ENCODE data around the gene TIMP4. TPM values are rescaled to one million over a fixed set of nuclear protein-coding genes. Genes with fewer than 3 reads are reported as not detected.

Gene TIMP4
- total RNA-seq, 2 experiments from 2014 or later, result not detected

DNA sequence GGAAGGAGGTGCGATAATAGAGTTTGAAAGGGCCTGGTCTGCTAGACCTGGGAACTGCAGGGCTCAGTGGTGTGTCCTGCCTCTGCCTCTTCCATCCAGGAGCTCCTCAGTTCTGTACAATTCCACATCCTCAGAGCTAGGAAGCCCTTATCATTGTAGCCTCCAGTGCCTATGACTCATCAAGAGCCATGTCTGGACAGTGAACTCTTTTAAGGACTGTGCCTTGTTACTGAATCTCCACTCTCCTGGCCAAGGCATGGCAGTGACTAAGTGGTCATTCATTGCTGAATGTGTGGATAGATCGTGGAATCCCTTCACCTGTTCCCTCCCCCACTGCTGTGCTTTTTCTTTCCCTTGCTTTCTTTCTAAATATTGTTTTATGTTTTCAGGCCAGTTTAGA, 2.9 kb downstream of the TIMP4 start:
- Mint-ChIP-seq H3K9me3 (no peaks in the 10 kb centered on the region), H3K27me3 (peaks cover 4% of the 10 kb centered on the region), H3K4me3 (no peak overlapping the region), H3K36me3 (ENCODE audit: low read depth) (no peaks in the 10 kb centered on the region), H3K27ac (no peak overlapping the region), H3K4me1 (no peaks in the 10 kb centered on the region)
- CTCF ChIA-PET, result interaction anchor here (0.9 kb wide), 1 partner anchor 21 kb away, joined by 4 read pairs; no protein-coding TSS in a partner anchor
- no peak for DNase-seq
- POLR2A ChIA-PET, result no interaction called here

DNA sequence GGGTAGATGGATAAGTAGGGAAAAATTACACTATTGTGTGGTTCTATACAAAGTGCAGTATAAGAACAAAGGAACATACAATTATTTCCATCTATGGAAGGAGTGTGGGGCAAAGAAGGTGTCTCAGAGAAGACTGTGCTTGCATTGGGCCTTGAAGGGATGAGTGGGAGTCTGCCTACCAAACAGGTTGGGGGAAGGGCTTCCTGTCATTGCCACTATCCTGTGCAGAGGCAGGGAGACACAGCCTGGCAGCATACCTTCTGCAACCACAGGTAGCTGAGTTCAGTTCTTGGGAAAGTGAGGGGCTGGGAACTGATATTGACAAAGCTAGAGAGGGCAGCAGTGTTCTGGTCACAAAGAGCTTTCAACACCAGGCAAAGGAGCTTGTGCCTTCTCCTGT, 3.4 kb downstream of the TIMP4 start:
- no peaks in the 10 kb centered on the region for H3K4me1 Mint-ChIP-seq
- peaks cover 4% of the 10 kb centered on the region for H3K27me3 Mint-ChIP-seq
- no peak for DNase-seq
- CTCF ChIA-PET, result interaction anchor here (0.9 kb wide), 1 partner anchor 20 kb away, joined by 4 read pairs; no protein-coding TSS in a partner anchor
- no peak overlapping the region for H3K27ac Mint-ChIP-seq
- no peaks in the 10 kb centered on the region for H3K36me3 Mint-ChIP-seq (ENCODE audit: low read depth)
- POLR2A ChIA-PET, result no interaction called here
- H3K4me3 Mint-ChIP-seq, result no peak overlapping the region
- H3K9me3 Mint-ChIP-seq, result no peaks in the 10 kb centered on the region

DNA sequence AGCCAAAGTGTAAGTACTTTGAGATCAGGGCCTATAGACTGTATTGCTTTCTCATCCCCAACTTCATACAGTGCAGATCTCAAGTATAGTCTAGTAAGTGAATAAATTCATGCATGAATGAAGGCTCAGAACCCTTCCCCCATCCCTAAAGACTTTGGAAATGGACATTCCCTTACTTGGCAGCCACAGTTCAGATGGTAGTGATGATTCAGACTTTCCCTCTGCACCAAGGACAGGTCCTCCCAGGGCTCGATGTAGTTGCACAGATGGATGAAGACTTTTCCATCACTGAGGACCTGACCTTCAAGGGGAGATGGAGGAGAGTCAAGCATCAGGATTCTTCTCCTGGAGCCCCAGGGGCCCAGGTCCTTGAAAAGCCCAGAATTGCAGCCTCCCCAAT, 4.6 kb downstream of the TIMP4 start:
- Mint-ChIP-seq H3K36me3 (ENCODE audit: low read depth) (no peaks in the 10 kb centered on the region), H3K9me3 (no peaks in the 10 kb centered on the region), H3K27me3 (peaks cover 4% of the 10 kb centered on the region), H3K27ac (no peak overlapping the region), H3K4me1 (no peaks in the 10 kb centered on the region), H3K4me3 (no peak overlapping the region)
- DNase-seq, result no peak
- ChIA-PET CTCF (interaction anchor here (0.7 kb wide), 1 partner anchor 25 kb away, joined by 3 read pairs; no protein-coding TSS in a partner anchor), POLR2A (no interaction called here)

DNA sequence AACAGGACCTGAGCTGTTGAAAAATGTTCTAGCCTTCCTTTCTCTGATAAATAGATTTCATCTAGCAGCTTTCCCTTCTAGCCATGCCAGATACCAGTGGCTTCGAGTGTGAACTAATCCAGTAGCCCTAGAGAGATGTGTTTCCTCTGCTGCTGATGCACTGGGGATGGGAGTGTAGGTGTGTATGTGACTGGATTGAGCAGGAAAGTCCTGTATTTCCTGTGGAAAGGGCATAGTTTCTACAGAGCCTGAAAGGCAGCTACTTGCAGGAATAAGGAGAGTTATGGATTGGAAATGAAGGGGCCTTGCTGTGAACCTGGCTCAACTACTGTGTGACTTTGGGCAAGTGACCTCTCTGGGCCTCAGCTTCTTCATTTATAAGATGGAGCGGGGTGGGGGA, 8.6 kb downstream of the TIMP4 start:
- no peak overlapping the region for H3K4me3 Mint-ChIP-seq
- ChIA-PET CTCF (interaction anchor here (1.0 to 1.4 kb wide), 4 partner anchors 15 to 330 kb away, joined by 3 read pairs; no protein-coding TSS in a partner anchor), POLR2A (interaction anchor here (0.6 kb wide), 1 partner anchor 195 kb away, joined by 3 read pairs; no protein-coding TSS in a partner anchor)
- H3K9me3 Mint-ChIP-seq, result no peaks in the 10 kb centered on the region
- no peaks in the 10 kb centered on the region for H3K4me1 Mint-ChIP-seq
- DNase-seq, result no peak
- no peaks in the 10 kb centered on the region for H3K36me3 Mint-ChIP-seq (ENCODE audit: low read depth)
- no peak overlapping the region for H3K27ac Mint-ChIP-seq
- peaks cover 3% of the 10 kb centered on the region for H3K27me3 Mint-ChIP-seq

DNA sequence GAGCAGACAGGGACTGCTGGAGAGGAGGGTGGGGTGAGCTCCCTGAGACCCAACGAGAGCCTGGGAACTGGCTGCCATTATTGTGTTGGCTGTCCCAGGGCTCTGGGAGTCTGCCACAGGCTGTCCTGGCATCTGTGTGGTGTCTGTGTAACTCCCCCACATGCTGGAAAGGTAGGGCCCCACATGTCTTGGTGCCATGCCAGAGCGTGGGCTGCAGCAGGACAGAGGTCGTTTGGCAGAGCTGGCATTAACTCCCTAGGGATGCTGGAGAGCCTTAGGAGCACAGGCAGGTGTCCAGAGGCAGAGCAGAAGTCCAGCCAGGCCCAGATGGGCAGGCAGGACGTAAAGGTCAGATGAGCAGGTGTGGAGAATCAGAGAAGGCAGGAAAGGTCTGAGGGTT, 9.7 kb downstream of the TIMP4 start:
- no peak for DNase-seq
- Mint-ChIP-seq H3K36me3 (ENCODE audit: low read depth) (no peaks in the 10 kb centered on the region), H3K4me3 (no peak overlapping the region), H3K27ac (no peak overlapping the region), H3K27me3 (peaks cover 3% of the 10 kb centered on the region), H3K9me3 (no peaks in the 10 kb centered on the region), H3K4me1 (no peaks in the 10 kb centered on the region)
- ChIA-PET CTCF (interaction anchor here (1.1 to 1.4 kb wide), 2 partner anchors 86 to 331 kb away, joined by 3 read pairs; no protein-coding TSS in a partner anchor), POLR2A (no interaction called here)

DNA sequence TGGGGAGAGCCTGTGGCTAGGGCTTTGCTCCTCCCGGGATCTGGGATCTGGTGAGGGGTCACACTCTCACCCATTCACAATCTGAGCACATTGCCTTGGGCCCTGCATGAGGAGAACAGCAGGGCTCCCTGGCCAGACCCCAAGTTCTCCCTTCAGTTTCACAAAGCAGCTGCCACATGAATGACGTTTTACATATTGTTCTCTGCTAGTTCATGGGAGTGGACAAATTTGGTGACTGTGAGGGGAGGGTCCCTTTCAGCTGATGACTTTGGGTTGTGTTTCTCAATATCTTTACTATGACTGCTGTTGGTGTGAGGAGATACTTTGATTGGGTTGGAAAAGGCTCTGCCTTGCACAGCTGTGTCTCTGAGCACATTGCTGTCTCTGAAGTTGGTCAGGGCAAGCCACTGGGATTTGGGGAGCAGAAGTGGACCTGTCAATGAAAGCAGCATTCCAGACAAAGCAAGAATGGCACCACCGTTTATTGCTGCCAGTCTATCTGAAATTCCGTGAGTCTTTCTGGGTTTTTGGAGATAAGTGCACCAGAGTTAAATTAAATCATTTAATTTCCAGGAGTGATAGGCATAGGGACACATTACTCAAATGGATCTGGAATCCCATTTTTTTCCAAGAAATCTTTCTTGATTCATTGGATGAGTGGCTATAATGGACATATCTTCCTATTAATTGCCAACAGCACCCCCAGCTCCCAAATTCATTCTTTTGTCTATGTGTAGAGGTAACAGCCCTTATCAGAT, 10.3 kb downstream of the TIMP4 start:
- Mint-ChIP-seq H3K9me3 (no peaks in the 10 kb centered on the region), H3K27ac (no peak overlapping the region), H3K4me3 (no peak overlapping the region), H3K4me1 (no peaks in the 10 kb centered on the region), H3K27me3 (no peaks in the 10 kb centered on the region), H3K36me3 (ENCODE audit: low read depth) (no peaks in the 10 kb centered on the region)
- ChIA-PET CTCF (no interaction called here), POLR2A (no interaction called here)
- DNase-seq, result no peak

DNA sequence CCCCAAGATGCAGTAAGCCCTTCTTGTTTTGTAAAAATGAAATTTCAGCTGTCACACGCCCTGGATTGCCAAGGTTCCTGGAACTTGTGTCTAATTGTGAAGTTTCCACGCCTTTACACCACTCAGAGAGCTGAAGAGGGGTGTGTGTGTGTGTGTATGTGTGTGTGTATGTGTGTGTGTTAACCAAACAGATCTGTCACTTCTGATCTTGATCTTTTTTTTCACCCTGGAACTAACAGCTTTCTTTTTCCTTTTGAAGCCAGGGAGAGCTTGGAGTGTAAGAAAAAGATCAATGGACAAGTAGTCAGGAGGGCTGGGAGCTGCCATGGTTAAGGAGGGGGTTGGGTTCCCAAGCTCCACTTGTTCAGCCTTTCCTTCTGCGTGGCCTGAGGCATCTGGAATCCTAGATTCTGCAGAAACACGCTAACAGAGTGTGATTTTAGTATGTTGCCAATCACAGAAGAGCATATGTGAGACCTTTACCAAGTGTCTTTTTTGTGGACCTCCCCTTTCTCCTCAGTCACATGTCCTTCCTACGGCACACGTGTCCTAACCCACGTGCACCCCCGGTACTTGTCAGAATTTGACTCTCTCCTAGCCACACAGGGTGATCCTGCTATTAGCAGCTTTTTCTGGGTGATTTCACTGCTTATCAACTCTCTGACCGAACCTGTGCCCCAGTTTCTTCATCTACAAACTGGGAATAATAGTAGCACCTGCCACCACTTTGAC, 11.5 kb downstream of the TIMP4 start:
- Mint-ChIP-seq H3K4me1 (no peaks in the 10 kb centered on the region), H3K27me3 (no peaks in the 10 kb centered on the region), H3K27ac (no peak overlapping the region), H3K9me3 (no peaks in the 10 kb centered on the region), H3K36me3 (ENCODE audit: low read depth) (no peaks in the 10 kb centered on the region), H3K4me3 (no peak overlapping the region)
- ChIA-PET POLR2A (no interaction called here), CTCF (interaction anchor here (1.1 kb wide), 1 partner anchor 29 kb away, joined by 3 read pairs; no protein-coding TSS in a partner anchor)
- no peak for DNase-seq

DNA sequence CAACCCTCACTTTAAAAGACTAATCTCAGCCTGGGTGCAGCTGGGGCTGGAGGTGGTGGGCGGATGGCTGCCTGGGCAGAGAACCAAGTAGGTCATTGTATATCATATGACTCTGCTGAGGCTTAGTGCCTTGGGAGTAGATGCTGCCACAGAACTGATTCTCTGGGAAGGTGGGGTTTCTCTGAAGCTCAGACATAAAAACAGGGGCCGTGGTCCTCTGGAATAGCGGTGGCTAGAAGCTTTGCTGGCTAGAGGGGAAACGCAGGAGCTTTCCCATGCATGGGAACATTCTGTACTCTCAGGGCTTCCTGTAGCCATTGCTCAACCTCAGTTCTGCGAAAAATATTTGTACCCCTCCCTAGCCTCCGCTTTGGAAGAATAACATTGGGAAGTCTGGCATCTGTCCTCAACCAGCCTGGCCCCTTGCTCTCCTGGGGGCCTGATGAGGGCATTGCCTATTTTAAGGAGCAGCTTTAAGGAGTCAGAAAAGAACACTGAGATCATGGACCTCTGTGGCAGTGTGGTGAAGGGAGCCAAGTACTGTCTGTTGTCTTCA, 14.7 kb downstream of the TIMP4 start:
- POLR2A ChIA-PET, result no interaction called here
- Mint-ChIP-seq H3K27me3 (no peaks in the 10 kb centered on the region), H3K36me3 (ENCODE audit: low read depth) (no peaks in the 10 kb centered on the region), H3K4me1 (no peaks in the 10 kb centered on the region), H3K9me3 (no peaks in the 10 kb centered on the region), H3K27ac (no peak overlapping the region), H3K4me3 (no peak overlapping the region)
- no peak for DNase-seq
- CTCF ChIA-PET, result interaction anchor here (0.9 to 1.1 kb wide), 2 partner anchors 9 to 65 kb away, joined by 3 read pairs; no protein-coding TSS in a partner anchor

DNA sequence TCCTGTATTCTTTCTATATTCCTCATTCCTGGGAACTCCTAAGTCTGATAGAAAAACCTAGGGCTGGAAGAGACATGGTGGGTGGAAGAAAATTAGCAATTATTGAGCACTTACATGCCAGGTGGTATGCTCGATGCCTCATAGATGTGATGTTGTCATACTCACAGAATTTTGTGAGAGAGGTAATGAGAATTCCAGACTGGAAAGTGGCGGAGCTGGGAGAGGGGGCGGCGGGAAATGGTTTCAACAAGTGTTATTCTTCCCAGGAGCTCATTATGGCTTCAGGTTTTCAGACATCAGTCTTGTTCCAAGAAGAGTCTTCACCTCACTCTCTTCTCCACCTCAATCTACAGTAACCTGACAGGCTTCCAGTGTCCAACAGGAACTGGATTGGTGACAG, 16.2 kb downstream of the TIMP4 start:
- ChIA-PET CTCF (interaction anchor here (0.7 to 1.2 kb wide), 6 partner anchors 15 to 337 kb away, joined by 3 read pairs; no protein-coding TSS in a partner anchor), POLR2A (no interaction called here)
- Mint-ChIP-seq H3K4me3 (no peak overlapping the region), H3K9me3 (no peaks in the 10 kb centered on the region), H3K4me1 (peaks cover 1% of the 10 kb centered on the region), H3K36me3 (ENCODE audit: low read depth) (no peaks in the 10 kb centered on the region), H3K27me3 (no peaks in the 10 kb centered on the region), H3K27ac (no peak overlapping the region)
- no peak for DNase-seq

DNA sequence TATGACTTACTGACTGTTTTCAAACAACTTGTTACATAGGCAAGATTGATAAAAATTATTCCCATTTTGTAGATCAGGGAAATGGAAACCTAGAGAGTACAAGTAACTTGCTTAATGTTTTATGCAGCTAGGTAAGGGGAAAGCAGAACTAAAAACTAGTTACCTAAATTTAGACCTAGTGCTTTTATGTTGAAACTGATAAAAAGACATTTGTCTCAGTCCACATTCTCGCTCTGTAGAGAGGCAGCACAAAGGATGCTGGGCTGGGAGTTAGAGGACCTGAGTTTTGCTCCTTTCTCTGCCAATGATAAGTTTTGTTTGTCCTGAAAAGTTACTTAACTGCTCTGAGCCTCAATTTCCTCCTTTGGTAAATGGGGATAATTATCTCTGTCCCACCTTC, 17.4 kb downstream of the TIMP4 start:
- ChIA-PET POLR2A (no interaction called here), CTCF (interaction anchor here (1.1 kb wide), 1 partner anchor 39 kb away, joined by 3 read pairs; no protein-coding TSS in a partner anchor)
- Mint-ChIP-seq H3K27ac (no peak overlapping the region), H3K27me3 (no peaks in the 10 kb centered on the region), H3K9me3 (no peaks in the 10 kb centered on the region), H3K4me1 (peaks cover 1% of the 10 kb centered on the region), H3K4me3 (no peak overlapping the region), H3K36me3 (ENCODE audit: low read depth) (no peaks in the 10 kb centered on the region)
- DNase-seq, result no peak

DNA sequence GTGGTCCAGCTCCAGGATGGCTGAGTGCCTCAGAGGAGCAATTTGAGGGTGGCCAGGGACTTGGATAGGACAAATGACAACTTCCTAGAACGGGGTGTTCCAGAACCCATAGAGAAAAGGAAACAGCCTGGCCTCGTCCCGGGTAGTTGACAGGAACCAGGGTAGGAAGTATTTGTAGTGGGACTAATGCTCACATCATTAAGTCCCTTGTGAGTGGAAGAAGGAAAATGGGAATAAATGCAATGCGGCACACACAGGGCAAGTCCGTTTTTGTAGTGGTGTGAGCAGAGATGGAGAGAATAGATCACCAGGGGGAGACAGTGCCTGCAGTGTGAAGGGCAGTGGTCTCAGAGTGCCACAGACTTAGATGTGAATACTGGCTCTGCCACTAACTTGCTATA, 19.6 kb downstream of the TIMP4 start:
- Mint-ChIP-seq H3K27ac (no peak overlapping the region), H3K36me3 (ENCODE audit: low read depth) (no peaks in the 10 kb centered on the region), H3K4me1 (peaks cover 1% of the 10 kb centered on the region), H3K27me3 (peaks cover 3% of the 10 kb centered on the region), H3K9me3 (no peaks in the 10 kb centered on the region), H3K4me3 (no peak overlapping the region)
- POLR2A ChIA-PET, result no interaction called here
- no peak for DNase-seq
- CTCF ChIA-PET, result interaction anchor here (0.9 to 1.9 kb wide), 5 partner anchors 19 to 341 kb away, joined by 3 to 22 read pairs (median 3); partner anchors contain the start of gene TIMP4

DNA sequence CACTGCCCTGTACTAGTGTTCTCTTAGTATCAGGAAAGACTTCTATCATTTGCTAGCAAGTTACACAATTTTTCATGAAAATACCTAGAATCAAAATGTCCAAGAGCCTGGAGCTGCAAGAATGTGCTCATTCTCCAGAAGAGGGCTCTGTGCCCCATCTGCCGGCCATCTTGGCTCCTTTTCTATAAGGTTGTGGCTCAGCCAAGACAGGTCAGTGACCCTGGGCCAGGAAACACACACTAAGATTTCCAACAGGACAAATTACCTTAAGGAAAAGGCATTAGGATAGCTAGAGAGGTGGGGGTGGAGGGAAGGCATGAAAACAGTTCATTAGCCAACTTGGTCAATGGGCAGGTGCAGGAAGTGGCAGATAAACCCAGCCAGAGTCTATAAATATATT, 20.7 kb downstream of the TIMP4 start:
- peaks cover 1% of the 10 kb centered on the region for H3K4me1 Mint-ChIP-seq
- peak; percentile 20 for DNase-seq
- ChIA-PET CTCF (interaction anchor here (0.6 to 2.1 kb wide), 6 partner anchors 21 to 496 kb away, joined by 3 to 22 read pairs (median 4); partner anchors contain the start of gene TIMP4), POLR2A (no interaction called here)
- no peaks in the 10 kb centered on the region for H3K36me3 Mint-ChIP-seq (ENCODE audit: low read depth)
- no peak overlapping the region for H3K27ac Mint-ChIP-seq
- H3K4me3 Mint-ChIP-seq, result no peak overlapping the region
- H3K9me3 Mint-ChIP-seq, result no peaks in the 10 kb centered on the region
- peaks cover 8% of the 10 kb centered on the region for H3K27me3 Mint-ChIP-seq

DNA sequence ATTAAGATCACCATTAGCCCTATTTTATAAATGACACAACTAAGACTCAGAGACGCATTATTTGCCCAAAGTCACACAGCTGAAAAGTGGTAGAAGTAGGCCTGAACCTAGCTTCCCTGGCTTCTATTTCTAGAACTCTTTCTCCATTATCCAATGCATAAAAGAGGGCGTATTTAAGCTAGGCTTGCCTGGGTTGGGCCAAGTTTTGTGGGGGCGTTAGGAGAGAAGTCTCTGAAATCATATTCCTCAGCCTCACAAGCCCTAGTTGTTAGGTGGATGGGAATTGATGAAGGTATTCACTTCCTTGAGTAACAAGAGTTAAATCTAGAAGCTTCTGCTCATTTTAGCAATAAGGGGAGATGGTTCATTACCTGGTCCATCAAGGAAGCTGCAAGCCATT, 22.3 kb downstream of the TIMP4 start:
- no peak for DNase-seq
- ChIA-PET CTCF (interaction anchor here (0.6 to 3.1 kb wide), 3 partner anchors 43 to 629 kb away, joined by 4 to 36 read pairs (median 4); no protein-coding TSS in a partner anchor), POLR2A (no interaction called here)
- no peak overlapping the region for H3K4me3 Mint-ChIP-seq
- H3K36me3 Mint-ChIP-seq (ENCODE audit: low read depth), result no peaks in the 10 kb centered on the region
- H3K9me3 Mint-ChIP-seq, result no peaks in the 10 kb centered on the region
- no peak overlapping the region for H3K27ac Mint-ChIP-seq
- peaks cover 1% of the 10 kb centered on the region for H3K4me1 Mint-ChIP-seq
- H3K27me3 Mint-ChIP-seq, result peaks cover 17% of the 10 kb centered on the region
